Fibroblast of pulmonary artery (primary cell): ENCODE measurements around the gene NCK1.
"Not testable (repeated sequence)": the region's sequence is repeated elsewhere in the genome, so short reads cannot be mapped to it uniquely, and the experiment has no call there.

Experiments
- DNase-seq: peaks from one replicate; pipeline ENCODE4 v3.0.0-alpha.2; 2010; ENCODE audit warnings: low read depth
- H3K4me3 ChIP-seq: replicated peaks from 2 replicates; pipeline ENCODE4 v1.5.1; 2011; ENCODE audit warnings: low read depth, mild to moderate bottlenecking, control low read depth, low read length, moderate library complexity
- CTCF ChIP-seq: IDR thresholded peaks from 2 replicates; pipeline ENCODE4 v1.5.1; 2011; ENCODE audit warnings: mild to moderate bottlenecking, control low read depth, low read length, inconsistent platforms; ENCODE audit errors: missing control alignments

Gene NCK1

GRCh38 chr3:136901391-136901790, 39.4 kb downstream of the NCK1 start:
- no peak for DNase-seq
- H3K4me3 ChIP-seq = no peak overlapping the region
- no peak for TF ChIP-seq CTCF

GRCh38 chr3:136902530-136902929, 40.5 kb downstream of the NCK1 start:
- H3K4me3 ChIP-seq, DNase-seq: not testable (repeated sequence)

- no peak for DNase-seq
- no peak overlapping the region for H3K4me3 ChIP-seq
- no peak for TF ChIP-seq CTCF
These were observed 41.9 kb downstream of the NCK1 start for GRCh38 chr3:136903899-136904298.

- H3K4me3 ChIP-seq = no peak overlapping the region
- DNase-seq = no peak
- no peak for TF ChIP-seq CTCF
These were observed 42.7 kb downstream of the NCK1 start for GRCh38 chr3:136904746-136905145.

GRCh38 chr3:136905549-136905948, 43.5 kb downstream of the NCK1 start:
- DNase-seq = no peak
- no peak overlapping the region for H3K4me3 ChIP-seq
- TF ChIP-seq CTCF = no peak

GRCh38 chr3:136906725-136907124, 44.7 kb downstream of the NCK1 start:
- DNase-seq = no peak
- no peak for TF ChIP-seq CTCF
- H3K4me3 ChIP-seq = no peak overlapping the region

- no peak for DNase-seq
- no peak for TF ChIP-seq CTCF
- H3K4me3 ChIP-seq = no peak overlapping the region
These were observed 46.3 kb downstream of the NCK1 start for GRCh38 chr3:136908297-136908696.

GRCh38 chr3:136909187-136909586, 47.2 kb downstream of the NCK1 start:
- no peak for DNase-seq
- H3K4me3 ChIP-seq = no peak overlapping the region
- no peak for TF ChIP-seq CTCF
